GM12892 (cell line): ENCODE data around the gene CACNA2D2.

Experiments used
- POLR2A ChIP-seq: IDR thresholded peaks from 2 replicates; pipeline ENCODE4 v1.6.1; 2011; ENCODE audit warnings: low read depth, low read length, control low read depth
- POLR2AphosphoS5 ChIP-seq: IDR thresholded peaks from 2 replicates; pipeline ENCODE4 v1.6.1; 2011; ENCODE audit warnings: low read depth, low read length, control low read depth

GRCh38 chr3:50369012-50369670 is 134.3 kb downstream of the CACNA2D2 start:
- TF ChIP-seq POLR2A = no peak
- no peak for TF ChIP-seq POLR2AphosphoS5
